Fibroblast of lung (primary cell): ENCODE measurements around the gene IL32. TPM values are rescaled to one million over a fixed set of nuclear protein-coding genes. Genes with fewer than 3 reads are reported as not detected.

Experiments
- DNase-seq, 2 donors: peaks; one replicate each; pipeline versions ENCODE4 v3.0.0 to v3.0.0-alpha.2; 2010; ENCODE audit warnings: low read depth in 2 of 2
- H2AFZ ChIP-seq: 2 replicates; pipeline ENCODE4 v1.5.1; 2012; ENCODE audit warnings: low read length, control low read depth, inconsistent platforms
- H3K27ac ChIP-seq: 2 replicates; pipeline ENCODE4 v1.5.1; 2011; ENCODE audit warnings: low read length, control low read depth; ENCODE audit not compliant: insufficient read depth
- H3K27me3 ChIP-seq: 2 replicates; pipeline ENCODE4 v1.5.1; 2011; ENCODE audit warnings: mild to moderate bottlenecking, low read length; ENCODE audit not compliant: control insufficient read depth, insufficient read depth
- H3K36me3 ChIP-seq: 2 replicates; pipeline ENCODE4 v1.5.1; 2011; ENCODE audit warnings: low read length; ENCODE audit not compliant: control insufficient read depth, insufficient read depth
- H3K4me1 ChIP-seq: 2 replicates; pipeline ENCODE4 v1.5.1; 2011; ENCODE audit warnings: low read length; ENCODE audit not compliant: control insufficient read depth, insufficient read depth; ENCODE audit errors: extremely low read depth
- H3K4me2 ChIP-seq: 2 replicates; pipeline ENCODE4 v1.5.1; 2011; ENCODE audit warnings: low read length, control low read depth; ENCODE audit not compliant: insufficient read depth; ENCODE audit errors: extremely low read depth
- H3K4me3 ChIP-seq, 4 experiments: fragments of 200-600 bp in 1 of 4; sonication (generic) in 1 of 4; replicated peaks in 1 of 4; 2 replicates each; pipeline ENCODE4 v1.5.1; 2011 to 2016; ENCODE audit warnings: low read length in 4 of 4, low read depth in 3 of 4, mild to moderate bottlenecking in 3 of 4, control low read depth in 2 of 4, inconsistent platforms in 1 of 4, mixed read lengths in 1 of 4; ENCODE audit not compliant: insufficient read depth in 1 of 4; ENCODE audit errors: control extremely low read depth in 1 of 4
- H3K79me2 ChIP-seq: 2 replicates; pipeline ENCODE4 v1.5.1; 2012; ENCODE audit warnings: mild to moderate bottlenecking, low read length, inconsistent platforms; ENCODE audit not compliant: control insufficient read depth, insufficient read depth
- H3K9ac ChIP-seq: 2 replicates; pipeline ENCODE4 v1.5.1; 2011; ENCODE audit warnings: mild to moderate bottlenecking, low read length, control low read depth; ENCODE audit not compliant: insufficient read depth
- H3K9me3 ChIP-seq: 2 replicates; pipeline ENCODE4 v1.5.1; 2012; ENCODE audit warnings: low read depth, low read length; ENCODE audit not compliant: control insufficient read depth, insufficient read depth
- H4K20me1 ChIP-seq: 2 replicates; pipeline ENCODE4 v1.5.1; 2011; ENCODE audit warnings: low read length; ENCODE audit not compliant: control insufficient read depth, insufficient read depth; ENCODE audit errors: extremely low read depth
- EZH2 ChIP-seq: IDR thresholded peaks from 2 replicates; pipeline ENCODE4 v1.5.1; 2012; ENCODE audit warnings: low read length, control low read depth, mild to moderate bottlenecking; ENCODE audit errors: missing control alignments
- polyA plus RNA-seq, 2 donors: library from polyadenylated mRNA; depleted of rRNA in 1 of 2; stranded (reverse) in 1 of 2; unstranded in 1 of 2; fragments of >200 nt; gene quantifications; 2 replicates each; pipeline ENCODE4 v1.2.1, GENCODE V29; 2011 to 2012; ENCODE audit warnings: missing spikeins in 1 of 2
- total RNA-seq: library from RNA; depleted of rRNA; stranded (reverse); fragments of >200 nt; gene quantifications from 2 replicates; pipeline ENCODE4 v1.2.1, GENCODE V29; 2014
- TF ChIP-seq, protein P1 (sequence below), 2 donors: IDR thresholded peaks in 1 of 2; conservative IDR thresholded peaks in 1 of 2; 1 replicate in 1 of 2; 2 replicates in 1 of 2; pipeline ENCODE4 v1.5.1; 2011 to 2012; ENCODE audit warnings: low read length in 2 of 2, control low read depth in 1 of 2, inconsistent platforms in 1 of 2, low read depth in 1 of 2, mild to moderate bottlenecking in 1 of 2

IL32 gene
- total and polyA plus RNA-seq, 2 donors (not counting 1 experiment from before 2014, with no cell fraction given), result 4.1 to 5.1 TPM

DNA sequence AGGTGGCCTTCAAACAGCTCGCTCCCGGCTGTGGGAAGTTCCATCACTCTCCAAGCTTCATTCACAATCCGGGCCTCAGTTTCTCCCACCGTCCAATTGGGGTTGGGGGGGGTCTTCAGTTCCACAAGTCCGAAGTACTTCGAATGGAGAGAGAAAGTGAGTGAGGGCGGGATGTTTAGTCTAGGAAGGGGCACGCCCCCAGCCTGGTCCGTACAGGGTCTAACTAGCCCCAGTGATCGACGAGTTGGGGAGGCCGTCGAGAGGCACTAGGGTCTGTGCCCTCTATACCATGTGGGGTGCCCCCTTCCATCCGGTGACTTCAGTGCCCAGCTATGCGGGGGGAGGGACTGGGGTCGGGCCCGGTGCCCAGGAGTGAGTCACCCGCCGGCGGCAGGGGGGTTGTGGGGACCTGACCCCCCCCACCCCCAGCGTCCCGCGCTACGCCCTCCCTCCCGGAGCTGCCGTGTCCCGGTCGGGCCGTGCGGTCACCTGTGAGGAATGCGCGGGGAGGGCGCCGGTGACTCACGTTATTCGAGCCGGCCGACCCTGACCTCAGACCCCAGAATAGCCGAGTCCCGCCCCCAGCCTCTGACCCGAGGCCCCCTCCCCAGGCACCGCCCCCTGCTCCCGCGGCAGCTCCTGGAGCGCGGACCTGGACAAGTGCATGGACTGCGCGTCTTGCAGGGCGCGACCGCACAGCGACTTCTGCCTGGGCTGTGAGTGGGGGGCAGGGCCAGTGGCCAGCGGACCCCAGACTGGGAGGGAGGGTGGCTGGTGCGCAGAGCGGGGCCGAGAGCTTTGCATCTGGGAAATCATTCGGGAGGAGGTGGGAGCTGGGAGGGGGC is 44.6 kb upstream of the IL32 start:
- H2AFZ ChIP-seq, result no peak overlapping the region
- no peaks in the 10 kb centered on the region for H4K20me1 ChIP-seq
- no peaks in the 10 kb centered on the region for H3K27me3 ChIP-seq
- H3K79me2 ChIP-seq, result peaks cover 2% of the 10 kb centered on the region
- peaks cover 13% of the 10 kb centered on the region for H3K36me3 ChIP-seq
- TF ChIP-seq, protein P1, sequence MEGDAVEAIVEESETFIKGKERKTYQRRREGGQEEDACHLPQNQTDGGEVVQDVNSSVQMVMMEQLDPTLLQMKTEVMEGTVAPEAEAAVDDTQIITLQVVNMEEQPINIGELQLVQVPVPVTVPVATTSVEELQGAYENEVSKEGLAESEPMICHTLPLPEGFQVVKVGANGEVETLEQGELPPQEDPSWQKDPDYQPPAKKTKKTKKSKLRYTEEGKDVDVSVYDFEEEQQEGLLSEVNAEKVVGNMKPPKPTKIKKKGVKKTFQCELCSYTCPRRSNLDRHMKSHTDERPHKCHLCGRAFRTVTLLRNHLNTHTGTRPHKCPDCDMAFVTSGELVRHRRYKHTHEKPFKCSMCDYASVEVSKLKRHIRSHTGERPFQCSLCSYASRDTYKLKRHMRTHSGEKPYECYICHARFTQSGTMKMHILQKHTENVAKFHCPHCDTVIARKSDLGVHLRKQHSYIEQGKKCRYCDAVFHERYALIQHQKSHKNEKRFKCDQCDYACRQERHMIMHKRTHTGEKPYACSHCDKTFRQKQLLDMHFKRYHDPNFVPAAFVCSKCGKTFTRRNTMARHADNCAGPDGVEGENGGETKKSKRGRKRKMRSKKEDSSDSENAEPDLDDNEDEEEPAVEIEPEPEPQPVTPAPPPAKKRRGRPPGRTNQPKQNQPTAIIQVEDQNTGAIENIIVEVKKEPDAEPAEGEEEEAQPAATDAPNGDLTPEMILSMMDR (conservative IDR thresholded peaks at IDR 0.05 in 1 of 2, IDR thresholded peaks at IDR 0.05 in 1 of 2; ENCODE audit: low read depth in 1 of 2, low read length in 2 of 2), result no peak
- TF ChIP-seq EZH2, result no peak
- H3K4me1 ChIP-seq, result peaks cover 7% of the 10 kb centered on the region
- H3K9me3 ChIP-seq, result no peaks in the 10 kb centered on the region
- H3K9ac ChIP-seq, result peak overlapping the region; percentile 99
- DNase-seq, result peak; percentile 85 to 91
- peak overlapping the region; percentile 82 to 100 (median 96) for H3K4me3 ChIP-seq
- peak overlapping the region; percentile 99 for H3K27ac ChIP-seq
- peak overlapping the region; percentile 86 for H3K4me2 ChIP-seq

DNA sequence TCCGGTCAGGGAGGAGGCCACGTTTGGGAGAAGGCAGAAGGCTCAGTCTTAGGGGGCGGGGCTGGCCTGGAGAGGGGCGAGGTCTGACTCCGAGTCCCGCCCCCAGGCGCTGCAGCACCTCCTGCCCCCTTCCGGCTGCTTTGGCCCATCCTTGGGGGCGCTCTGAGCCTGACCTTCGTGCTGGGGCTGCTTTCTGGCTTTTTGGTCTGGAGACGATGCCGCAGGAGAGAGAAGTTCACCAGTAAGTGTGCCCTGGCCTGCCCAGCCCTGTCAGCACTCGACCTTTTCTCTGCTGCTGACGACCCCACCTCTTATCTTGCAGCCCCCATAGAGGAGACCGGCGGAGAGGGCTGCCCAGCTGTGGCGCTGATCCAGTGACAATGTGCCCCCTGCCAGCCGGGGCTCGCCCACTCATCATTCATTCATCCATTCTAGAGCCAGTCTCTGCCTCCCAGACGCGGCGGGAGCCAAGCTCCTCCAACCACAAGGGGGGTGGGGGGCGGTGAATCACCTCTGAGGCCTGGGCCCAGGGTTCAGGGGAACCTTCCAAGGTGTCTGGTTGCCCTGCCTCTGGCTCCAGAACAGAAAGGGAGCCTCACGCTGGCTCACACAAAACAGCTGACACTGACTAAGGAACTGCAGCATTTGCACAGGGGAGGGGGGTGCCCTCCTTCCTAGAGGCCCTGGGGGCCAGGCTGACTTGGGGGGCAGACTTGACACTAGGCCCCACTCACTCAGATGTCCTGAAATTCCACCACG is 43.8 kb upstream of the IL32 start:
- Histone ChIP-seq H3K4me2 (peak overlapping the region; percentile 86), H3K4me1 (peaks cover 7% of the 10 kb centered on the region), H3K9ac (peak overlapping the region; percentile 99), H3K4me3 (peak overlapping the region; percentile 54 to 100 (median 96)), H2AFZ (no peak overlapping the region), H3K27ac (peak overlapping the region; percentile 99), H3K36me3 (peaks cover 19% of the 10 kb centered on the region), H3K79me2 (peaks cover 2% of the 10 kb centered on the region), H3K9me3 (no peaks in the 10 kb centered on the region), H4K20me1 (no peaks in the 10 kb centered on the region), H3K27me3 (no peaks in the 10 kb centered on the region)
- TF ChIP-seq EZH2, result no peak
- TF ChIP-seq, protein P1 (conservative IDR thresholded peaks at IDR 0.05 in 1 of 2, IDR thresholded peaks at IDR 0.05 in 1 of 2; ENCODE audit: low read depth in 1 of 2, low read length in 2 of 2), result peak; percentile 26 to 39
- DNase-seq, result peak; percentile 88 to 96

DNA sequence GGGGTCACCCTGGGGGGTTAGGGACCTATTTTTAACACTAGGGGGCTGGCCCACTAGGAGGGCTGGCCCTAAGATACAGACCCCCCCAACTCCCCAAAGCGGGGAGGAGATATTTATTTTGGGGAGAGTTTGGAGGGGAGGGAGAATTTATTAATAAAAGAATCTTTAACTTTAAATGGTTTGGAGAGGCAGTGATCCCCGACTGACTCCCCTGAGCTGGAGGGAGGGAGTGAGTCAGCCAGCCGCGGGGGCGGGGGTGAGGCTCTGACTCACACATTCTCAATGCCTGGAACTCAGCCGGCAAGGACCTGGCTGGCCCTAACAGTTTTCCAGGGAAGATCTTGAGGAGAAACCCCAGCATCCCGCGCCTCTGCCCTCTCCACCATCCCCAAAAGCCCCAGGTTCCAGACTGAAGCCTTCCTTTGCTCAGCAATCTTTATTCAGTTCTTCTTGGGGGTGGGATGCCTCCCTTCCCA is 43.2 kb upstream of the IL32 start:
- Histone ChIP-seq H3K9ac (peak overlapping the region; percentile 99), H2AFZ (no peak overlapping the region), H3K4me1 (peaks cover 7% of the 10 kb centered on the region), H3K4me3 (peak overlapping the region; percentile 68 to 100 (median 96)), H3K36me3 (peaks cover 24% of the 10 kb centered on the region), H3K4me2 (peak overlapping the region; percentile 99), H3K9me3 (no peaks in the 10 kb centered on the region), H3K27me3 (no peaks in the 10 kb centered on the region), H4K20me1 (no peaks in the 10 kb centered on the region), H3K27ac (peak overlapping the region; percentile 99), H3K79me2 (peaks cover 2% of the 10 kb centered on the region)
- TF ChIP-seq, protein P1 (conservative IDR thresholded peaks at IDR 0.05 in 1 of 2, IDR thresholded peaks at IDR 0.05 in 1 of 2; ENCODE audit: low read depth in 1 of 2, low read length in 2 of 2), result no peak
- no peak for TF ChIP-seq EZH2
- DNase-seq, result peak; percentile 93 to 96
